Activated CD8-positive, alpha-beta memory T cell treated with anti-CD3 and anti-CD28 coated beads, Interleukin-2, amount 50 U/mL, for 1 hour (primary cell): ENCODE data around the gene FARS2.
"Not testable (repeated sequence)": the region's sequence is repeated elsewhere in the genome, so short reads cannot be mapped to it uniquely, and the experiment has no call there.

ENCODE experiments used
- DNase-seq: peaks from one replicate; pipeline ENCODE4 v3.0.0-alpha.2; 2020; ENCODE audit errors: extremely low read depth

FARS2 gene

GRCh38 chr6:5534643-5535042 lies 273.3 kb downstream of the FARS2 start:
- DNase-seq: no peak

- no peak for DNase-seq
Observed at GRCh38 chr6:5536644-5537043, 275.3 kb downstream of the FARS2 start.

GRCh38 chr6:5537132-5537531 lies 275.8 kb downstream of the FARS2 start:
- no peak for DNase-seq

- DNase-seq: no peak
Observed at GRCh38 chr6:5537967-5538366, 276.7 kb downstream of the FARS2 start.

DNA sequence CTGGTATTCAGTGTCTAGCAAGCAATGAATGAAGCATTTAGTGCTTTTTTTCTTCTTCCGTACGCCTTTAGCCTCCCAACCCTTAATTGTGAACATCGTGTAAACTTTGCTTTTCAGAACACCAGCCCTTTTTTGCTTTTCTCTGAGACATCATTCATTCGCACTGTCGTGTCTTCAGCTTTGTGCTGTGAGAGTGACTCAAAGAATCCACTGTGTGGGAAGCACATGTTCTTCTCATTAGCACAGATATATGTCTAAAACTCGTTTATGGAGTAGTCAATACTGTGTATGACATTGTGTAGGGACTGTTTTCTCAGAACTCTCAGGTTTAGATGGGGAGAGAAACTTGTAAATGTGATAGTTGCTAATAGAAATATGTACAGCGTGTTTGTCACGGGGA lies 279.1 kb downstream of the FARS2 start:
- DNase-seq: no peak

DNA sequence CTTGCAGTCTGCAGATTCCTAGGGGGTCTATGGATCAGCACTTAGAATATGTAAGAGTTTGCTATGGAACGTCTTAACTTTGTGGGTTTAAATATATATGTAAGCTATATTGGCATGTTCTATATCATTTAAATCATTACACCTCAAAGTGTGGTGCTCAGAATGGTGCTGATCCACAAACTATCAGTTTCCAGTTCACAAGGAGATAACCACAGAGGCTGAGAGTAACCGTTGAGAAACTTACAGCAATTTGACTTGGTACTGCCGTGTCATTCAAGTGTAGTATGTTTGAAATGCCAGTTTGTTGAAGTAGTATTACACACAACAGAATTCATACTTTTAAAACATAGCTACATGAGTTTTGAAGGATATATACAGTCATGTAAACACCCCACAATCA lies 279.7 kb downstream of the FARS2 start:
- DNase-seq: no peak

DNA sequence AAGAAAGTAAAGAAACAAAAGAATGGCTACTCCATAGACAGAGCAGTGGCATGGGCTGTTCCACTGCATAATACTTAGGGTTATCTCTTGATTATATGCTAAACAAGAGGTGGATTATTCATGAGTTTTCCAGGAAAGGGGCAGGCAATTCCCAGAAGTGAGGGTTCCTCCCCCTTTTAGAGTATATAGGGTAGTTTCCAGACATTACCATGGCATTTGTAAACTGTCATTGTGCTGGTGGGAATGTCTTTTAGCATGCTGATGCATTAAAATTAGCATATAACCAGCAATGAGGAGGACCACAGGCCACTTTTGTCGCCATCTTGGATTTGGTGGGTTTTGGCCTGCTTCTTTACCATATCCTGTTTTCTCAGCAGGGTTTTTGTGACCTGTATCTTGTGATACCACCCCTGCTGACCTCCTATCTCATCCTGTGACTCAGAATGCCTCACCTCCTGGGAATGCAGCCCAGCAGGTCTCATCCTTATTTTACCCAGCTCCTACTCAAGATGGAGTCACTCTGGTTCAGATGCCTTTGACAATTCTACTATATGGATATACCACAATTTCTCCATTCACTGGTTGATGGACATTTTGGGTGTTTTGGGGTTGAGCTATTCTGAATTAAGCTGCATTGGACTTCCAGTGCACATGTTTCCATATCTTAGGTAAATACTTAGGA lies 280.6 kb downstream of the FARS2 start:
- no peak for DNase-seq

- DNase-seq: no peak
Observed at GRCh38 chr6:5547556-5547955, 286.2 kb downstream of the FARS2 start.

DNA sequence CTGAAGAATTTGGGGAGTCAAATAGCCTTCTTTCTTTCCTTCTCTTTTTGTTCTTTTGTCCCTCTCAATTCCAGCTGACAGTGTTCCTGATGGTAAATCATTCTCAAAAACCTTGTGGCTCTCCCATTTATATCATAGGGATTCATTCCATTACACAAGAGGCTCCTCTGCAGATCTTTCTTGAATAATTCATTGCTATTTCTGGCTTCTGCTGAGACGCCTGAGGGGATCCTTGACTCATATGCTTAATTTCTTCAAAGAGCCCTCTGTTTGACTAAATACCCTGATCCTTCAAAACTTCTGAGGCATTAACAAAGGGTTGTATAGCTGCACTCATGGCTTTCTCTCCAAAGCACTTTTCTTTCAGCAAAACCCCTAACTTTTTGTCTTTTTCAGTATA lies 289.3 kb downstream of the FARS2 start:
- DNase-seq: no peak

DNA sequence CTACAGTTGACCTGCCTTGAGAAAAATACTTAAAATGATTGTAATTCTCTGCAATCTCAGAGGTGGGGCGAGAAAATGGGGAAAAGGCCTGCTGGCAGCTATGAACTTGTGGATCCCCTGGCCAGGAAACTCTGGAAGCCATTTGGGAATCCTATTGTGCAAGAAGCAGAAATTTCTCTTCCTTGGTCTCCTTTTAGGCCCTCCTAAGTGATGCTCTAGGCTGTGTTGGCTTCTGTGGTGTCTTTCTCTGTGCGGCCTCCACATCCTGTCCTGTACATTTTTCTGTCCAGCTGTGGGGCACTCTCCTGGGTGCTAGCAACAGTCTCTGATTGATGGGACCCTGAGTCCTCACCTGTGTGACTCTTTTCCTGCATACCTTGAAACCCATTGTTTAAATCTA lies 290.9 kb downstream of the FARS2 start:
- no peak for DNase-seq

DNA sequence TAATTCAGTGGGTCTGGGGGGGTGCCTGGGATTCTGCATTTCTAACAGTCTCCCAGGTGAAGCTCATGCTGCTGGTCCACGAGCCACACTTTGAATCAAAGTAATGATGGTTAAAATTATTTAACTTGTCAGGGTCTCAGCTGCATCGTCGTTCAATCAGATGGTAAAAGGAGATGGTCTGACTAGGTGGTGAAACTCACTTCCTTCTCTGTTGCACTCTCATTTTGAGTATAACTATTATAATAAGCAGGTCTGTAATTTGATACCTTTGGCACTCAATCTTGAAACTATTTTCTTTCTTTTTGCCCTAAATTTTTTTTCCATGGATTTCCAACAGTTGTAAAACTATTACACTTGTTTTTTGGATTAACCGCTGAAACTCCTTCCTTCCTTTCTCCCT lies 292.5 kb downstream of the FARS2 start:
- DNase-seq: no peak

DNA sequence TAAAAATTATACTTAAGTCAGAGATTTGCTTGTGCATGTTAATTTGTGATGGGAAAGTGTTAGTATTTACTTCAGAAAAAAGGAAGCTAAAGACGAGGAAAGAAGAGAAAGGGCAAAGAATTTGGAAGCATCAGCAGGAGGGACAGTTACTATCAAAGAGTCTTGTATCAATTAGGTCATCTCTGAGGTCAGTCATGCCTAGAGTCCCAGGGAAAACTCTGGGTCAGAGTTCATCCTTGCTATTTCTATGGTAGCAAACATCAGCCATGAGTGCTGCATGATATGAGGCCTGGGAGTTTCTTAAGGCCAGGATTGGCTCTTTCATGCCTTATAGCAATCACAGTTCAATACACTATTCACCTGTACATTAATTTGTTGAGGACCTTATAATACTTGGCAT lies 292.9 kb downstream of the FARS2 start:
- no peak for DNase-seq

DNA sequence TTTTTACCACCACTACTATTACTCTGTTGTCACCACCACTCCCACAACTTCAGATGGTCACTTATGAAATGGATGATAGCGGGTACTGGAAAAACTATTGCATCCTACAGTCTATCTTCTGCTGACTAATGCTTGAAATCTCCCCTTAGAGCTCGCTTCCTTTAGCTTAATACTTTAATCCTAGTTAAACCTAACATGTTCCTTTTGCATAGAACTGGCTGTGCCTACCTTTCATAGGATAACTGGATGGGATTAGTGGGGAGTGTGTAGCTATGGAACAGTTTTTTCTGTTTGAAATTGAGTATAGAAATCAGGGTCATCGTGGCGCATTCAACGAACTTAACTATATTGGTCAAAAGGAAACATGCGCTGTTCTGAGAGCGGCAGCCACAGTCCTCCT lies 294.7 kb downstream of the FARS2 start:
- DNase-seq: no peak

DNA sequence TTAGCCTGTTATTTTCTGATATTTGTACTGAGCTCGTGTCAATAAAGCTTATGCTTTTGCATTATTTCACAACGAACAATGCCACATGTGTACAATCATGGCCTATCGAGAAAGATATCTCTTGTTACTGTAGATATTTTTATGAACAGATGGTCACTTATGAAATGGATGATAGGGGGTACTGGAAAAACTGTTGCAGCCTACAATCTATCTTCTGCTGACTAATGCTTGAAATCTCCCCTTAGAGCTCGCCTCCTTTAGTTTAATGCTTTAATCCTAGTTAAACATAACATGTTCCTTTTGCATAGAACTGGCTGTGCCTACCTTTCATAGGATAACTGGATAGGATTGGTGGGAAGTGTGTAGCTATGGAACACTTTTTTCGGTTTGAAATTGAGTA lies 296.2 kb downstream of the FARS2 start:
- no peak for DNase-seq

DNA sequence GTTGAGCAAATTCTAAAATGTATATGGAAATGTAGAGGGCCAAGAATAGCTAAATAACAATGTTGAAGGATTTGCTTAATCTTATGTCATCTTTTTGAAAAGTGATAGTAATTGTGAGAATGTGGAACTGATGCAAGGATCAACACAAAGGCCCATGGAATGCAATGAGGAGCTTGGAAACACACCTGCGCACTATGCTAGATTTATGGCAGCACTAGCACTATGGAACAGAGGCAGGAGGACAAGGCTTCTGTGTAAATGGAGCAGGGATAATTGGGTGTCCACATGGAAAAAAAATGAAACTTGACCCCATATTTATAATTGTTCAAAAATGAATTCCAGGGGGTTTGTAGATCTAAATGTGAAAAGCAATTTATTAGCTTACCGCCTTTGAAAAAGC lies 298.3 kb downstream of the FARS2 start:
- DNase-seq: no peak

DNA sequence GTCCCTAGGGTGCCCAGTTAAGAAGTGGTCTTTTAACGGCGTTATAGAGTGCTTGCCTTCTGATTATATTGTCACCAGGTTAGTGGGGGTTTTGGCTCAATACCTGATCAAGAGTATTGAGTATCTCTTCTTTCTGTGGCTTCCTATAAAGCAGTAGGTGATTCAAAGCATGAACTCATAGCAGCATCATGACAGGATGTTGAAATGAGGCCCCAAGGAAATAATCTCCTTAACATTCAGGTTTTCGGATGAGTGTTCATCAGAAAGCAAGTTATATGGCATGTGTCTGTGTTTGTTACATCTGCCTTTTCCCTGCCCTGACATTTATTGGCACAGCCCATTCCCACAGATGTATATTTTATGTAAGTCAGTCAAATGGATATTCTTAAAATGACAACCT lies 301.0 kb downstream of the FARS2 start:
- no peak for DNase-seq

- DNase-seq: no peak
Observed at GRCh38 chr6:5563086-5563485, 301.8 kb downstream of the FARS2 start.

DNA sequence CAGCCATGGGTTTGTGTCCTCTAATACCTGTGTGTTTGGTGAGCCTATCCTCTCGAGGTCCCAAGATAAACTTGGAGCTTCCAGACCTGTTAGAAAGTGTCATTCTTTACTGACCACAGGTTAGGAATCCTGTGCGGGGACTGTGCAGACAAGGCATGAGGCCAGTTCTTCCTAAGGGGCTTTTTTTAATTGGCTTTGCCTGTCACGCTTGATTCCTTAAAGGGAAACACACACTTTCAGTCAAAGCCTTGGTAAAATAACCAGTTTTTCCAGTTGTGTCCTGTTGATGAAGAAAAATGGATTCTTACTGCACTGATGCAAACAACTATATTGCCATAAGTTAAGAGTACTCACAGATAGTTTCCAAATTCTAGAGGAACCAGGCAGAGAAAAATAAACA lies 303.4 kb downstream of the FARS2 start:
- not testable (repeated sequence) for DNase-seq

- DNase-seq: no peak
Observed at GRCh38 chr6:5565971-5566370, 304.7 kb downstream of the FARS2 start.

DNA sequence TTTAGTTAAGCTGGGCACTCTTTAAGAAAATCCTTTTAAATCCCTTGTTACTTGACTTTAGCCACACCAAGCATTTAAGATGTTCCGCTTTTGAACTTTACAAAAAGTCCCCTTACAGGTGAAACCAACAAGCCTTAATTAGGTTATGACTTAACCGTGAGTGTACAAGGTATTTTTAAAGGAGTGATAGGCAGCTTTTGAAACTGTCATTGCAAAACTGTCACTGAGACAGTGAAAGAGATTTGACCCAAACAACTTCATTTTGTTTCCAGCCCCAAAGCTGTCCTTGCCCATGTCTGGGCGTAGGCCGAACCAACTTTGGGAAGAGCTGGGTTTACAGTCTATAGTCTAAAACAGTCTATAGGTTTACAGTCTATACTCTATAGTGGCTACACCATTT lies 305.4 kb downstream of the FARS2 start:
- DNase-seq: no peak

DNA sequence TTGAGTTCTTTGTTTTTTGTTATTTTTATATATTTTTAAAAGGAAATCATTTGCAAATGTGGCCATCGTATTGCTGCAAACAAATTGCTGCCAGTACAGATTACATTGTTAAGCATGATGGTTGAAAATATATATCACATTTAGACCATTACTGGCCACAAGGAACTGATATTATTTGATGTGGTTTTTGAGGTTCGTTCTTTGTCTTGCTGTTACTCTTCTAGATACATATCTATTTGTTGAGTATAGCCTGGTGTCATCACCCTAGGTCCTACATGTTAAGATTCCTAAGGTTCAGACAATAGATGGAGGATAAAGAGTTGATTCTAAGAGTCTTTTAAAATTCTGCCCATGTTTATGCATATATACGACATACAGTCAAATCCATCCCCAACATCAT lies 306.0 kb downstream of the FARS2 start:
- no peak for DNase-seq

DNA sequence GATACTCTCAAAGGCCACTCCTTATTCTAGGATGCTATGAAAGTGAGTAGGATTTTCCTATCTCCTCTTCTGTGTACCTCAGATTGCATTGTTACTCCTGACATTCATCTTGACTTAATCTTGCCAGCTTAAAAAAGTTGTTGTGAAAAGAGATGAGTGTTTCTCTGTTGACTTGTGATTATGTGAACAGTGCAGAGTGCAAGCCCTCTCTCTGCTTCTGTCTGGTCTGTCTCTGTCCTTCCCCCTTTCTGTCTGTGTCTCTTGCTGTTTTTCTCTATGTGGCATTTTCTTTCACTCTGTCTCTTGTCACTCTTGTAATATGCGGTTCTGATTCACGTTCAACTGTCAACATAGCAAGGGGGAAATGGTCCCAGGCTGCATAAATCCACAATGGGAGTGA lies 306.6 kb downstream of the FARS2 start:
- no peak for DNase-seq

- DNase-seq: no peak
Observed at GRCh38 chr6:5569491-5569890, 308.2 kb downstream of the FARS2 start.

DNA sequence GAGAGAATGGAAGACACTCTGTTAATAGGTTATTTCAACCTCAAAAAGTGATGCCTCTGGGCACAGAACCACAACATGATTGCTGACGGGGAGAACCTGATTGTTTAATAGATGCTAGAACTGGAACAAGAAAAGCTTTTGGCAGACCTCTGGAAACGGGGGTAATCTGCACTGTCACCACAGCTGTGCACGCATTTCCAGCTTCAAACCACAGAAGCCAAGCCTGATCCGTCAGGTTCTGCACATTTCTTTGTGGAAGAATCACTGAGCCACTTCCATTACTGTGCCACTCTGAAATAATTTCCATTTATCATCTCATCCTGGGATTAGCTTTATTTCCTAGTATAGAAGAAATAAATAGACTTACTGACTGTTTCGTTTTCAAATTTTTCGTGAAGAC lies 309.3 kb downstream of the FARS2 start:
- DNase-seq: no peak
